Activated CD4-positive, alpha-beta T cell treated with anti-CD3 and anti-CD28 coated beads, Interleukin-2, amount 50 U/mL, for 24 hours (primary cell): ENCODE results near the gene CSTB.
A peak's percentile ranks its signal among the peaks of the same experiment; 100 is the strongest.

ENCODE experiments used
- DNase-seq, 2 donors: peaks; one replicate each; pipeline ENCODE4 v3.0.0-alpha.2; 2020; ENCODE audit warnings: low read depth in 1 of 2, low spot score in 1 of 2

The CSTB gene

GRCh38 chr21:43733529-43734071 lies 42.5 kb downstream of the CSTB start:
- DNase-seq, result no peak

GRCh38 chr21:43733060-43733459 lies 43.0 kb downstream of the CSTB start:
- DNase-seq, result no peak

DNA sequence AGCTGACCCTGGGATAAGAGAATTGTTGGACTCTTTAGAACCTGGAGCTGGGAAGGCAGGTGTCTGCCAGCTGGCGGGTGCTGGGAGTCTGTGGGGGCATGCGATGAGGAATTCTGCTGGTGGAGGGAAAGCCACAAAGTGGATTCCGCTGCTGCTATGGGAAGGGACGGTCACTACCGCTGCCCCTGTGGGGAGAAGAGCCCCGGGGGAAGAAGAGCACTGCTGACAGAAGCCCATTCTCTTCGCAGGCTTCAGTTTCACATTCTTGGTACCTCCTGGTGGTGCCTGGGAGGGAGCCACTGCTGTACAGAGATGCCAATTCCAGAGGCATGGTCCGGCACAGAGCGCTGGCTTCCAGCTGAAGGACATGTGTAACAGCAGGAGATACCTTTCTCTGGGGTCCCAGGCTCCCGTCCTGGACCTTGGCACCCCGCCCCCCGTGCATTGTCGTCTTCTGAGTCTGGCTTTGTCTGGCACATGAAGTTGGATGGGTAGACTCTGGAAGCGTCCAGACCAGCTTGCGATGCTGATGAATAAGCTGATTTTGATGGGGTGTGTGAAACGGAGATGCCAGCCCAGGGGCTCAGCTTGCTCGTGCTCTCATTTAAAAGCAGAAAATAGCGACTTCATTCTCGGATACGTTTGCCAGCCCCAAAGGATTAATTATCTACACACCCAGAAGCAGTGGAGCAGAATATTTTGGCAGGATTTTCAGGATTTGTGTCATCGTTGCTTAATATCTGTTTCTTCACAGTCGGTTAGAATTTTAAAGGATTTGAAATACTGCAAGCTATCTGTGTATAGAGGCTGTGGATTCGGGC lies 44.0 kb downstream of the CSTB start:
- DNase-seq, result no peak

DNA sequence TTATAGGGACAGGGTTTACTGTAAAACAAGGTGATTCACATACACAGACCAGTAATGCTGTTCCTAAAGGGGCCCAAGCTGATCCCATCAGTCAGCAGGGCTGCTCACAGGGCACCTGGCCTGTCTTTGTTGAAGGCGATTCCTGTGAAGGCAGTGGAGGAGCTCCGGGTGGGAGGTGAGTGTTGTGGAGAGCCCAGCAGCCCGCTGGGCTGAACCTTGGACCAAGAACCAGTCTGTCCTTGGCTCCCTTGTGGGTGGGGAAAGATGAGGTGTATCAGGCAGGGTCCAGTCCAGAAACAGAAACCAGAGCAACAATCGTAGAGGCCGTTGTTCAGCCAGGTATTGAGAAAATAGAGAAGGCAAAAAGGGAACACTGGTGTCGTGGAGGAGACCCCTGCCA lies 44.6 kb downstream of the CSTB start:
- no peak for DNase-seq

- DNase-seq, result peak; percentile 53 to 73
Observed at GRCh38 chr21:43728467-43729390, 47.4 kb downstream of the CSTB start.

GRCh38 chr21:43728154-43728466 lies 48.0 kb downstream of the CSTB start:
- no peak for DNase-seq

- DNase-seq, result no peak
Observed at GRCh38 chr21:43727519-43728153, 48.5 kb downstream of the CSTB start.

DNA sequence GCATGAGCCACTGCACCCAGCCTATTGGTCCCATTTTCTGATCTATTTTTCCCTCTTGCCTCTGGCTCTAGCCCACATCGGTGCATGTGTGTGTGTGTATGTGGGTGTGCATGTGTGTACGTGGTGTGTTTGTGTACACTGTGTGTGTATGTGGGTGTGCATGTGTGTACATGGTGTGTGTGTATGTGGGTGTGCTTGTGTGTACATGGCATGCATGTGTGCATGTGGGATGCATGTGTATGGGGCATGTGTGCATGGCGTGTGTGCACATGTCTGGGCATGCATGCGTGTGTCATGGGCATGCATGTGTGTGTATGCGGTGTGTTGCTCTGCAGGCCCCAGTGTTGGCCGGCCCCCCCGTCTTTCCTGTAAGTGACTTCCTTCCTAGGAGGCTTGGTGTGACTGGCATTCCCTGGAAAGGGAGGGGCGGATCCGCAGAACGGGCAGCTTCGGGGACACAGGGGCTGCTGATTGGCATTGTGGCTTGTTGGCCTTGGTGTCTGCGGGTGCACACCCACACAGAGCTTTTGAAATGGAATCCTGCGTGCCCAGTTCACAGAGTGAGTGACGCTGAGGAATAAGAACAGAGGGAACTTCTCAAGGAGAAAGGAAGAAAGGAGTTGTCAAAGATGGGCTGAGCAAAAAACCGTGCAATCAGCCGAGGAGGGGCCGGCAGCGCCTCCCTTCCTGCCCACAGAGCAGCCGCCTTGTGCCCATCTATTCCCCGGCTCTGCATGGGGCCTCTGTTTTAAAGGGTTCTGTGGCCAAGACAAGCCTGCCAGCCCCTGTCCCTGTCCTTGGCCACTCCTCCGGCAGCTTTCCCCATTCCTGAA lies 49.2 kb downstream of the CSTB start:
- DNase-seq, result no peak
